Measurements from ENCODE around the gene PTPRE.

DNA sequence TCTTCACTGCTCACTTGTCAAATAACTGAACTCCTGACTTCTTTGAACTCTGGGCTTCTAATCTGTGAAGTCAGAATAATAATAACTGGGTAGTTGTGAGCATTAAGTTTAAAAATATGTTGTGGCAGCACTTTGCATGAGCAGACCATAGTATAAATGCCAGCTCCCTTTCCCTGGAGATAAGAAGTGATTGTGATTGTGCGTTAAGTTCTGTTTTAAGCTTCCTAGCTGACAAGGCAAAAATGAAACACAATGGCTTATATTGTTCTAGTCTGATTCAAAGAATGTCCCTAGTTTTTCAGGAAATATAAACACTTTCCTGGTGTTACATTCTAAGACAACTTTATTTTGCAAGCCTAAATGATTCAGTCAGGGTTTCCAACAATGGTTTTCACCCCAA lies 61.8 kb downstream of the PTPRE start:
- TF ChIP-seq, protein P1, sequence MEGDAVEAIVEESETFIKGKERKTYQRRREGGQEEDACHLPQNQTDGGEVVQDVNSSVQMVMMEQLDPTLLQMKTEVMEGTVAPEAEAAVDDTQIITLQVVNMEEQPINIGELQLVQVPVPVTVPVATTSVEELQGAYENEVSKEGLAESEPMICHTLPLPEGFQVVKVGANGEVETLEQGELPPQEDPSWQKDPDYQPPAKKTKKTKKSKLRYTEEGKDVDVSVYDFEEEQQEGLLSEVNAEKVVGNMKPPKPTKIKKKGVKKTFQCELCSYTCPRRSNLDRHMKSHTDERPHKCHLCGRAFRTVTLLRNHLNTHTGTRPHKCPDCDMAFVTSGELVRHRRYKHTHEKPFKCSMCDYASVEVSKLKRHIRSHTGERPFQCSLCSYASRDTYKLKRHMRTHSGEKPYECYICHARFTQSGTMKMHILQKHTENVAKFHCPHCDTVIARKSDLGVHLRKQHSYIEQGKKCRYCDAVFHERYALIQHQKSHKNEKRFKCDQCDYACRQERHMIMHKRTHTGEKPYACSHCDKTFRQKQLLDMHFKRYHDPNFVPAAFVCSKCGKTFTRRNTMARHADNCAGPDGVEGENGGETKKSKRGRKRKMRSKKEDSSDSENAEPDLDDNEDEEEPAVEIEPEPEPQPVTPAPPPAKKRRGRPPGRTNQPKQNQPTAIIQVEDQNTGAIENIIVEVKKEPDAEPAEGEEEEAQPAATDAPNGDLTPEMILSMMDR (conservative IDR thresholded peaks at IDR 0.05; ENCODE audit: low read length): no peak
- no peak for TF ChIP-seq EZH2phosphoT487 (IDR thresholded peaks at IDR 0.05; ENCODE audit: borderline replicate concordance)

Measured in Loucy (cell line).